K562 (cell line): Measurements from ENCODE around the gene MTHFS. TPM values are rescaled to one million over a fixed set of nuclear protein-coding genes. Genes with fewer than 3 reads are reported as not detected.
"Not testable (repeated sequence)": the region's sequence is repeated elsewhere in the genome, so short reads cannot be mapped to it uniquely, and the experiment has no call there.

ENCODE experiments used
- ATAC-seq: fragments of 200-7000 bp; cut with Tn5 transposase; 3 replicates; pipeline ENCODE4 v1.9.1; 2020; ENCODE audit warnings: moderate library complexity
- BruUV-seq: library from RNA; stranded (reverse); fragments of 400-500 nt; replicated peaks from 2 replicates; lab custom pipeline; 2021; lab: Mats Ljungman, UMichigan
- CTCF ChIA-PET: fragments of 300-600 bp; formaldehyde crosslinking; extraction: SDS; loops from one replicate; lab custom pipeline; 2021; ENCODE audit warnings: low intra/inter-chr PET ratio; lab: Yijun Ruan, JAX
- POLR2A ChIA-PET: fragments of 300-600, 350-650 bp; sonication (Branson Sonifier 250); formaldehyde crosslinking; extraction: SDS; loops from one replicate; lab custom pipeline; 2021; ENCODE audit warnings: antibody characterized with exemption, inconsistent platforms; lab: Yijun Ruan, JAX
- DNase-seq, 4 experiments: peaks; one replicate each; pipeline versions ENCODE4 v3.0.0 to v3.0.0-alpha.2; 2011 to 2018; ENCODE audit warnings: low spot score in 3 of 4, mixed read lengths in 3 of 4; ENCODE audit errors: extremely low read depth in 1 of 4
- FAIRE-seq: peaks from 2 replicates; lab custom pipeline; 2011; peaks lifted over from hg19 to GRCh38; lab: Jason Lieb, UNC
- H2AFZ ChIP-seq: 2 replicates; pipeline ENCODE4 v1.6.0; 2011; ENCODE audit warnings: low read depth, low read length, control low read depth, inconsistent platforms
- H3K27ac ChIP-seq: fragments of 200-600 bp; 3 replicates; pipeline ENCODE4 v1.8.0; 2011; ENCODE audit warnings: low read depth, mild to moderate bottlenecking, control low read depth, inconsistent platforms, low read length, moderate library complexity, mixed read lengths; ENCODE audit errors: extremely low read depth
- H3K27me3 ChIP-seq, 2 experiments: fragments of 300-600 bp in 1 of 2; 2 replicates in 1 of 2; 3 replicates in 1 of 2; pipeline versions ENCODE4 v1.6.0 to v1.8.0; 2011; ENCODE audit warnings: inconsistent platforms in 2 of 2, low read length in 2 of 2, mild to moderate bottlenecking in 1 of 2, mixed read lengths in 1 of 2, moderate library complexity in 1 of 2; ENCODE audit not compliant: control insufficient read depth in 2 of 2, insufficient read depth in 2 of 2
- H3K36me3 ChIP-seq: fragments of 300-600 bp; 3 replicates; pipeline ENCODE4 v1.8.0; 2011; ENCODE audit warnings: mild to moderate bottlenecking, low read length, inconsistent platforms; ENCODE audit not compliant: control insufficient read depth, insufficient read depth
- H3K4me1 ChIP-seq, 2 experiments: fragments of 200-600 bp in 1 of 2; replicated peaks in 1 of 2; 2 replicates in 1 of 2; 3 replicates in 1 of 2; pipeline versions ENCODE4 v1.5.1 to v1.8.0; 2011; ENCODE audit warnings: inconsistent platforms in 2 of 2, low read length in 2 of 2, mild to moderate bottlenecking in 1 of 2, mixed read lengths in 1 of 2, moderate library complexity in 1 of 2; ENCODE audit not compliant: control insufficient read depth in 2 of 2, insufficient read depth in 2 of 2
- H3K4me2 ChIP-seq: 2 replicates; pipeline ENCODE4 v1.6.1; 2011; ENCODE audit warnings: low read length, control low read depth, inconsistent platforms, mixed read lengths; ENCODE audit not compliant: insufficient read depth
- H3K4me3 ChIP-seq: fragments of 200-600 bp; sonication (generic), shearing (Covaris generic); 2 replicates; pipeline ENCODE4 v1.5.1; 2016; ENCODE audit warnings: control low read depth, inconsistent platforms
- H3K79me2 ChIP-seq: fragments of 200-600 bp; 3 replicates; pipeline ENCODE4 v1.8.0; 2011; ENCODE audit warnings: low read length, inconsistent platforms; ENCODE audit not compliant: control insufficient read depth, insufficient read depth
- H3K9ac ChIP-seq, 2 experiments: 2 replicates each; pipeline versions ENCODE4 v1.6.0 to v1.6.1; 2011; ENCODE audit warnings: low read depth in 2 of 2, low read length in 2 of 2, control low read depth in 1 of 2, inconsistent platforms in 1 of 2, mild to moderate bottlenecking in 1 of 2, mixed read lengths in 1 of 2; ENCODE audit not compliant: insufficient read depth in 1 of 2
- H3K9me1 ChIP-seq: one replicate; pipeline ENCODE4 v1.6.0; 2011; ENCODE audit warnings: inconsistent platforms, mild to moderate bottlenecking, low read length, moderate library complexity; ENCODE audit not compliant: control insufficient read depth, insufficient read depth
- H3K9me3 ChIP-seq: replicated peaks from 2 replicates; pipeline ENCODE4 v1.5.1; 2011; ENCODE audit warnings: low read depth, low read length, inconsistent platforms; ENCODE audit not compliant: control insufficient read depth, insufficient read depth
- H4K20me1 ChIP-seq: replicated peaks from 2 replicates; pipeline ENCODE4 v1.6.1; 2011; ENCODE audit warnings: low read length, inconsistent platforms, mixed read lengths; ENCODE audit not compliant: control insufficient read depth, insufficient read depth
- ASH1L ChIP-seq: fragments of 450-650 bp; IDR thresholded peaks from 2 replicates; pipeline ENCODE4 v1.6.1; 2018; ENCODE audit warnings: borderline replicate concordance, mild to moderate bottlenecking, low read depth; ENCODE audit not compliant: partially characterized antibody
- C11orf30 ChIP-seq: fragments of 450-650 bp; IDR thresholded peaks from 2 replicates; pipeline ENCODE4 v1.6.1; 2016; ENCODE audit warnings: low read depth, mild to moderate bottlenecking
- CC2D1A ChIP-seq: fragments of 450-650 bp; IDR thresholded peaks from 2 replicates; pipeline ENCODE4 v1.6.1; 2017; ENCODE audit warnings: mild to moderate bottlenecking
- CHAMP1 ChIP-seq: fragments of 450-650 bp; IDR thresholded peaks from 2 replicates; pipeline ENCODE4 v1.6.1; 2016; ENCODE audit warnings: mild to moderate bottlenecking
- NFYB ChIP-seq: IDR thresholded peaks from 2 replicates; pipeline ENCODE4 v1.6.1; 2011; ENCODE audit warnings: mild to moderate bottlenecking, moderate library complexity; ENCODE audit not compliant: insufficient read length; ENCODE audit errors: extremely low read depth
- RBM25 ChIP-seq: fragments of 200-400 bp; formaldehyde crosslinking; IDR thresholded peaks from 2 replicates; pipeline ENCODE4 v1.6.1; 2018; ENCODE audit warnings: low read length, low read depth, moderate library complexity; ENCODE audit not compliant: severe bottlenecking
- SP1 ChIP-seq: sonication (generic); formaldehyde crosslinking; IDR thresholded peaks from 2 replicates; pipeline ENCODE4 v1.8.1; 2022; ENCODE audit warnings: mild to moderate bottlenecking, missing genetic modification reagents
- ZNF316 ChIP-seq: fragments of 450-650 bp; IDR thresholded peaks from 2 replicates; pipeline ENCODE4 v1.6.1; 2016
- WGBS: fragments of 100-300 bp; shearing (Covaris generic); methylation state at CpG from one replicate; pipeline ENCODE4 v1.1.6; 2016; ENCODE audit warnings: low coverage, mixed read lengths; ENCODE audit not compliant: insufficient coverage; ENCODE audit errors: missing lambda C conversion rate; 5-methylcytosine and 5-hydroxymethylcytosine counted together
- in situ Hi-C: fragments of 300-500 bp; cut with MboI; formaldehyde crosslinking; loops from 4 replicates; pipeline ENCODE4 v1.15.0; 2018; ENCODE audit warnings: inconsistent platforms, mixed read lengths
- intact Hi-C: fragments of 100-400 bp; cut with micrococcal nuclease; formaldehyde crosslinking; loops from 2 replicates; pipeline ENCODE4 v1.14.2; 2022
- polyA plus RNA-seq, 8 experiments: library from polyadenylated mRNA; depleted of rRNA in 4 of 8; stranded (reverse) in 5 of 8; unstranded in 3 of 8; fragments of >200 nt; fragmentation: Nextera tagmentation in 2 of 8; fragmentation: Illumina TruSeq in 1 of 8; extraction: Ambion mirVana in 2 of 8; extraction: Trizol in 1 of 8; gene quantifications; 2 replicates each; pipeline versions ENCODE4 v1.2.1 to v1.2.3, GENCODE V29; 2011 to 2014; ENCODE audit warnings: inconsistent platforms in 1 of 8, missing spikeins in 1 of 8
- total RNA-seq, 7 experiments: library from RNA; depleted of rRNA in 6 of 7; stranded (reverse); fragments of >200 nt in 6 of 7; fragmentation: Illumina TruSeq in 2 of 7; extraction: Trizol in 2 of 7; gene quantifications; 2 replicates each; pipeline versions ENCODE4 v1.2.1 to v1.2.3, GENCODE V29; 2011 to 2021; ENCODE audit warnings: low replicate concordance in 1 of 7
- TF ChIP-seq, protein P1 (sequence below): sonication (generic); IDR thresholded peaks from 2 replicates; pipeline ENCODE4 v1.6.1; 2016
- TF ChIP-seq, protein P2 (sequence below): sonication (generic); formaldehyde crosslinking; IDR thresholded peaks from 2 replicates; pipeline ENCODE4 v1.8.1; 2023; ENCODE audit warnings: mild to moderate bottlenecking, missing genetic modification reagents

Gene MTHFS
- total and polyA plus RNA-seq, 9 of the 15 experiments (the other 6 are each of a cell fraction or from before 2014, with no cell fraction given) = 17.8 to 79.3 (median 41.7) TPM

- ChIA-PET CTCF (interaction anchor here (0.7 kb wide), 1 partner anchor 1068 kb away, joined by 3 read pairs; no protein-coding TSS in a partner anchor), POLR2A (interaction anchor here (0.6 to 2.9 kb wide), 4 partner anchors 11 to 229 kb away, joined by 3 to 9 read pairs (median 4); no protein-coding TSS in a partner anchor)
- in situ Hi-C loops, H2AFZ ChIP-seq, H3K4me3 ChIP-seq, H3K27me3 ChIP-seq, H3K79me2 ChIP-seq, H3K9me1 ChIP-seq, H4K20me1 ChIP-seq, ATAC-seq, H3K4me2 ChIP-seq, H3K9me3 ChIP-seq, H3K27ac ChIP-seq, H3K4me1 ChIP-seq, FAIRE-seq, H3K9ac ChIP-seq: not testable (repeated sequence)
- H3K36me3 ChIP-seq = peaks cover 14% of the 10 kb centered on the region; the same call in 2 of the 3 replicates
- TF ChIP-seq CC2D1A (peak; percentile 83), ASH1L (peak; percentile 63), SP1 (CRISPR knock-in tag) (peak; percentile 60; the same call in 1 of the 2 replicates), RBM25 (peak; percentile 59), ZNF316 (peak; percentile 55), CHAMP1 (peak; percentile 78), C11orf30 (0 out of 2 replicates have a peak, but pooled peaks have one; percentile 10), NFYB (peak; percentile 85)
- TF ChIP-seq, protein P1, sequence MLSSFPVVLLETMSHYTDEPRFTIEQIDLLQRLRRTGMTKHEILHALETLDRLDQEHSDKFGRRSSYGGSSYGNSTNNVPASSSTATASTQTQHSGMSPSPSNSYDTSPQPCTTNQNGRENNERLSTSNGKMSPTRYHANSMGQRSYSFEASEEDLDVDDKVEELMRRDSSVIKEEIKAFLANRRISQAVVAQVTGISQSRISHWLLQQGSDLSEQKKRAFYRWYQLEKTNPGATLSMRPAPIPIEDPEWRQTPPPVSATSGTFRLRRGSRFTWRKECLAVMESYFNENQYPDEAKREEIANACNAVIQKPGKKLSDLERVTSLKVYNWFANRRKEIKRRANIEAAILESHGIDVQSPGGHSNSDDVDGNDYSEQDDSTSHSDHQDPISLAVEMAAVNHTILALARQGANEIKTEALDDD = peak; percentile 70; the same call in 1 of the 2 replicates
- TF ChIP-seq, protein P2, sequence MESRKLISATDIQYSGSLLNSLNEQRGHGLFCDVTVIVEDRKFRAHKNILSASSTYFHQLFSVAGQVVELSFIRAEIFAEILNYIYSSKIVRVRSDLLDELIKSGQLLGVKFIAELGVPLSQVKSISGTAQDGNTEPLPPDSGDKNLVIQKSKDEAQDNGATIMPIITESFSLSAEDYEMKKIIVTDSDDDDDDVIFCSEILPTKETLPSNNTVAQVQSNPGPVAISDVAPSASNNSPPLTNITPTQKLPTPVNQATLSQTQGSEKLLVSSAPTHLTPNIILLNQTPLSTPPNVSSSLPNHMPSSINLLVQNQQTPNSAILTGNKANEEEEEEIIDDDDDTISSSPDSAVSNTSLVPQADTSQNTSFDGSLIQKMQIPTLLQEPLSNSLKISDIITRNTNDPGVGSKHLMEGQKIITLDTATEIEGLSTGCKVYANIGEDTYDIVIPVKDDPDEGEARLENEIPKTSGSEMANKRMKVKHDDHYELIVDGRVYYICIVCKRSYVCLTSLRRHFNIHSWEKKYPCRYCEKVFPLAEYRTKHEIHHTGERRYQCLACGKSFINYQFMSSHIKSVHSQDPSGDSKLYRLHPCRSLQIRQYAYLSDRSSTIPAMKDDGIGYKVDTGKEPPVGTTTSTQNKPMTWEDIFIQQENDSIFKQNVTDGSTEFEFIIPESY = peak; percentile 67
- TF ChIP-seq, all 486 proteins: peak for 10; not testable (repeated sequence) for 476
- intact Hi-C loops, DNase-seq, BruUV-seq: not testable (repeated sequence)
- WGBS = 71% methylated on average over 4 of the region's 4 CpGs
Observed at GRCh38 chr15:79909556-79910335, 12.9 kb upstream of the MTHFS start.
